Vagina (tissue), 2 donors: ENCODE measurements around the gene TGIF2.

Source experiments
- POLR2A ChIP-seq, 2 donors: fragments of 450-650 bp; IDR thresholded peaks; one replicate each; pipeline ENCODE4 v1.6.1; 2017; ENCODE audit warnings: antibody characterized with exemption in 2 of 2, mild to moderate bottlenecking in 2 of 2, moderate library complexity in 2 of 2
- TF ChIP-seq, protein P1 (sequence below), 3 experiments: fragments of 450-650 bp in 2 of 3; fragments of 200-600 bp in 1 of 3; sonication (generic) in 1 of 3; IDR thresholded peaks; one replicate each; pipeline ENCODE4 v1.5.1; 2017 to 2019; ENCODE audit warnings: antibody characterized with exemption in 3 of 3, mild to moderate bottlenecking in 2 of 3, moderate library complexity in 2 of 3

DNA sequence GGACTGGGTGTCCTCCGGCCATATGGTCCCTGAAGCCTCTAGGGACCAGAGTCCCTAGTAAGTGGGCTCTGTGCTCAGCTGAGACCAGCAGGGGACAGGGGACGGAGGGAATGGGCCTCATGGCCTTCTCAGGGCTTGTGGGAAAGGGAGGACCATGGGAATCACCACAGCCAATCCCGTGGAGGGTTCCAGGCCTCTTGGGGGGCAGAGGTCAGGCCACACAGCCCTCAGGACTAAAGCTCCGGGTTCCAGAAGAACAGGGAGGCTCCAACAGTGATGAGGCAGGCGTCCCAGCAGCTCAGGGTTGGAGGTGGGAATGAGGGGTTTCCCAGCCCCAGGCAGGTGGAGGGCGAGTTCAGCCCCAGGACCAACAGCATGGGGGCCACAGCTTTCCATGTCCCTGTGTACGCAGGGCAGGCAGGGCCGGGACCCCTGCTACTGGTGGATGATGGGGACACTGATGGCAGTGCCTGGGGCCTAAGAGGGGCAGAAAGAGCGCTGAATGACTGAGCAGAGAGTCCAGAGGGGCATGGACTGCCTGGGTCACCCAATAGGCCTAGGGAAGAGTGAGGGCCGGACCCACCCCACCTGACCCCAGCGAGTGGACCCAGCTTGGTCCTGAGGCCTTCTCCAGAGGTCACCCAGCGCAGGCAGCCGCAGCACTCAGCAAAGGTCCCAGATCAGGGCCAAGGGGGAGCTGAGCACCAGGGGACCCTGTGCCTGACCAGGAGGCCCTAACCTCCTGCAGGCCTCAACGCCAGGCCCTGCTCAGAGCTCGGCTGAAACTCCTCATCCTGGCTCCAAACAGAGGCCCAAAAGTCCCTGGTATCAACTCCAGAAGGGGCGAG lies 23.2 kb upstream of the TGIF2 start:
- no peak for TF ChIP-seq POLR2A (IDR thresholded peaks at IDR 0.05)
- TF ChIP-seq, protein P1, sequence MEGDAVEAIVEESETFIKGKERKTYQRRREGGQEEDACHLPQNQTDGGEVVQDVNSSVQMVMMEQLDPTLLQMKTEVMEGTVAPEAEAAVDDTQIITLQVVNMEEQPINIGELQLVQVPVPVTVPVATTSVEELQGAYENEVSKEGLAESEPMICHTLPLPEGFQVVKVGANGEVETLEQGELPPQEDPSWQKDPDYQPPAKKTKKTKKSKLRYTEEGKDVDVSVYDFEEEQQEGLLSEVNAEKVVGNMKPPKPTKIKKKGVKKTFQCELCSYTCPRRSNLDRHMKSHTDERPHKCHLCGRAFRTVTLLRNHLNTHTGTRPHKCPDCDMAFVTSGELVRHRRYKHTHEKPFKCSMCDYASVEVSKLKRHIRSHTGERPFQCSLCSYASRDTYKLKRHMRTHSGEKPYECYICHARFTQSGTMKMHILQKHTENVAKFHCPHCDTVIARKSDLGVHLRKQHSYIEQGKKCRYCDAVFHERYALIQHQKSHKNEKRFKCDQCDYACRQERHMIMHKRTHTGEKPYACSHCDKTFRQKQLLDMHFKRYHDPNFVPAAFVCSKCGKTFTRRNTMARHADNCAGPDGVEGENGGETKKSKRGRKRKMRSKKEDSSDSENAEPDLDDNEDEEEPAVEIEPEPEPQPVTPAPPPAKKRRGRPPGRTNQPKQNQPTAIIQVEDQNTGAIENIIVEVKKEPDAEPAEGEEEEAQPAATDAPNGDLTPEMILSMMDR (IDR thresholded peaks at IDR 0.05): no peak
